Measurements from ENCODE around the gene ADAMTS1.

Gene ADAMTS1

GRCh38 chr21:26842974-26843932, 2.0 kb downstream of the ADAMTS1 start:
- no peak for TF ChIP-seq CTCF (IDR thresholded peaks at IDR 0.05; ENCODE audit: low read depth, low read length)
- Histone ChIP-seq H3K27me3 (ENCODE audit: insufficient read depth, low read depth, severe bottlenecking) (peaks cover 97% of the 10 kb centered on the region), H3K9me3 (ENCODE audit: severe bottlenecking) (peaks cover 27% of the 10 kb centered on the region), H3K4me3 (ENCODE audit: low read depth, low read length) (no peak overlapping the region), H3K27ac (no peak overlapping the region), H3K36me3 (no peaks in the 10 kb centered on the region)
- DNase-seq: no peak

GRCh38 chr21:26842300-26842699, 2.9 kb downstream of the ADAMTS1 start:
- no peaks in the 10 kb centered on the region for H3K36me3 ChIP-seq
- no peak overlapping the region for H3K4me3 ChIP-seq (ENCODE audit: low read depth, low read length)
- no peak for DNase-seq
- peaks cover 97% of the 10 kb centered on the region for H3K27me3 ChIP-seq (ENCODE audit: insufficient read depth, low read depth, severe bottlenecking)
- H3K9me3 ChIP-seq (ENCODE audit: severe bottlenecking): peaks cover 27% of the 10 kb centered on the region
- no peak for TF ChIP-seq CTCF (IDR thresholded peaks at IDR 0.05; ENCODE audit: low read depth, low read length)
- no peak overlapping the region for H3K27ac ChIP-seq

GRCh38 chr21:26840912-26841311, 4.3 kb downstream of the ADAMTS1 start:
- DNase-seq: no peak
- no peak for TF ChIP-seq CTCF (IDR thresholded peaks at IDR 0.05; ENCODE audit: low read depth, low read length)
- Histone ChIP-seq H3K27ac (no peak overlapping the region), H3K4me3 (ENCODE audit: low read depth, low read length) (no peak overlapping the region), H3K27me3 (ENCODE audit: insufficient read depth, low read depth, severe bottlenecking) (peaks cover 97% of the 10 kb centered on the region), H3K36me3 (no peaks in the 10 kb centered on the region), H3K9me3 (ENCODE audit: severe bottlenecking) (peaks cover 27% of the 10 kb centered on the region)

GRCh38 chr21:26840201-26840600, 5.0 kb downstream of the ADAMTS1 start:
- peaks cover 97% of the 10 kb centered on the region for H3K27me3 ChIP-seq (ENCODE audit: insufficient read depth, low read depth, severe bottlenecking)
- TF ChIP-seq CTCF (IDR thresholded peaks at IDR 0.05; ENCODE audit: low read depth, low read length): no peak
- H3K36me3 ChIP-seq: no peaks in the 10 kb centered on the region
- DNase-seq: no peak
- no peak overlapping the region for H3K4me3 ChIP-seq (ENCODE audit: low read depth, low read length)
- peaks cover 27% of the 10 kb centered on the region for H3K9me3 ChIP-seq (ENCODE audit: severe bottlenecking)
- H3K27ac ChIP-seq: no peak overlapping the region

GRCh38 chr21:26837539-26837938, 7.7 kb downstream of the ADAMTS1 start:
- peaks cover 10% of the 10 kb centered on the region for H3K9me3 ChIP-seq (ENCODE audit: severe bottlenecking)
- H3K27ac ChIP-seq: no peak overlapping the region
- H3K36me3 ChIP-seq: no peaks in the 10 kb centered on the region
- TF ChIP-seq CTCF (IDR thresholded peaks at IDR 0.05; ENCODE audit: low read depth, low read length): 0 out of 2 replicates have a peak, but pooled peaks have one; percentile 5
- DNase-seq: no peak
- peaks cover 97% of the 10 kb centered on the region for H3K27me3 ChIP-seq (ENCODE audit: insufficient read depth, low read depth, severe bottlenecking)
- H3K4me3 ChIP-seq (ENCODE audit: low read depth, low read length): no peak overlapping the region
